Measurements from ENCODE around the gene GPER1. TPM values are rescaled to one million over a fixed set of nuclear protein-coding genes. Genes with fewer than 3 reads are reported as not detected.

The GPER1 gene
- total RNA-seq, 1 experiment from 2014 or later, result 1.2 TPM

DNA sequence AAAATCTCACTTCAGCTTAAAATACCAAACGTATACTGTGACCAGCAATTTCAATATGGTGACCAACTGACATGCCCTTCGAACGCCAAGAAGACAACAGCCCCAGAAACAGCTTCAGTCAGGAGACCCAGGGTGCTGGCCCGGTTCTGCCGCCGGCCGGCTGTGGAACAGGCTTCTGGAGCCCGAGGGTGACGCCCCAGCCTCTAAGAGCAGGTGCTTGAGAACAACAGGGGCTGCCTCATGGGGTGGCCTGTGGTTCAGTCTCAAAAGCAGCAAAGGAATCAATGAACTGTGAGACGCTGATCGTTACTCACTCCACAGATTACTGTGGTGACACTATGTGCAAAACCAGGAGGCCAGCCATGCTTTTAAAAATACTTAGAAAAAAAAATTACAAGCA, 17.3 kb downstream of the GPER1 start:
- Histone ChIP-seq H3K4me2 (ENCODE audit: low read length) (no peak overlapping the region), H3K9me2 (ENCODE audit: insufficient read depth) (no peaks in the 10 kb centered on the region), H3K79me2 (ENCODE audit: insufficient read depth, low read length) (peaks cover 38% of the 10 kb centered on the region; the same call in 1 of the 2 replicates), H2AFZ (ENCODE audit: low read depth, low read length, poor library complexity, severe bottlenecking) (no peak overlapping the region), H4K20me1 (ENCODE audit: insufficient read depth) (no peaks in the 10 kb centered on the region), H3K27ac (ENCODE audit: low read depth, low read length) (no peak overlapping the region), H3K4me1 (ENCODE audit: control insufficient read depth in 1 of 2, insufficient read depth in 2 of 2, low read length in 2 of 2) (no peaks in the 10 kb centered on the region), H3K9ac (ENCODE audit: low read length) (no peak overlapping the region), H3K27me3 (ENCODE audit: insufficient read depth, low read length) (no peaks in the 10 kb centered on the region), H3K36me3 (ENCODE audit: control insufficient read depth in 1 of 2, insufficient read depth in 2 of 2, low read length in 2 of 2) (no peaks in the 10 kb centered on the region), H3K4me3 (replicated peaks in 1 of 2; ENCODE audit: low read depth in 1 of 2, low read length in 2 of 2) (no peak overlapping the region), H3K9me3 (ENCODE audit: control insufficient read depth in 1 of 2, insufficient read depth in 1 of 2, low read depth in 1 of 2, low read length in 2 of 2) (no peaks in the 10 kb centered on the region)
- ATAC-seq, result no peak
- intact Hi-C loops (cut with micrococcal nuclease), result no loop called here
- TF ChIP-seq SRF (IDR thresholded peaks at IDR 0.05; ENCODE audit: low read depth), result no peak
- no peak for TF ChIP-seq EGR1 (IDR thresholded peaks at IDR 0.05; ENCODE audit: low read depth)
- no peak for TF ChIP-seq EZH2 (IDR thresholded peaks at IDR 0.05)
- no peak for TF ChIP-seq FOSL1 (IDR thresholded peaks at IDR 0.05; ENCODE audit: low read depth)
- no peak for TF ChIP-seq POLR2AphosphoS5 (IDR thresholded peaks at IDR 0.05; ENCODE audit: low read depth, low read length)
- no peak for TF ChIP-seq POLR2A (IDR thresholded peaks at IDR 0.05; ENCODE audit: borderline replicate concordance, extremely low read depth, insufficient read depth, insufficient read length)
- TF ChIP-seq TCF7L2 (IDR thresholded peaks at IDR 0.05; ENCODE audit: borderline replicate concordance, extremely low read depth, insufficient read depth, insufficient read length), result no peak
- TF ChIP-seq ZBTB33 (IDR thresholded peaks at IDR 0.05; ENCODE audit: extremely low read depth, insufficient replicate concordance, low read length), result no peak
- TF ChIP-seq CEBPB (IDR thresholded peaks at IDR 0.05; ENCODE audit: low read depth), result no peak
- TF ChIP-seq, protein P1, sequence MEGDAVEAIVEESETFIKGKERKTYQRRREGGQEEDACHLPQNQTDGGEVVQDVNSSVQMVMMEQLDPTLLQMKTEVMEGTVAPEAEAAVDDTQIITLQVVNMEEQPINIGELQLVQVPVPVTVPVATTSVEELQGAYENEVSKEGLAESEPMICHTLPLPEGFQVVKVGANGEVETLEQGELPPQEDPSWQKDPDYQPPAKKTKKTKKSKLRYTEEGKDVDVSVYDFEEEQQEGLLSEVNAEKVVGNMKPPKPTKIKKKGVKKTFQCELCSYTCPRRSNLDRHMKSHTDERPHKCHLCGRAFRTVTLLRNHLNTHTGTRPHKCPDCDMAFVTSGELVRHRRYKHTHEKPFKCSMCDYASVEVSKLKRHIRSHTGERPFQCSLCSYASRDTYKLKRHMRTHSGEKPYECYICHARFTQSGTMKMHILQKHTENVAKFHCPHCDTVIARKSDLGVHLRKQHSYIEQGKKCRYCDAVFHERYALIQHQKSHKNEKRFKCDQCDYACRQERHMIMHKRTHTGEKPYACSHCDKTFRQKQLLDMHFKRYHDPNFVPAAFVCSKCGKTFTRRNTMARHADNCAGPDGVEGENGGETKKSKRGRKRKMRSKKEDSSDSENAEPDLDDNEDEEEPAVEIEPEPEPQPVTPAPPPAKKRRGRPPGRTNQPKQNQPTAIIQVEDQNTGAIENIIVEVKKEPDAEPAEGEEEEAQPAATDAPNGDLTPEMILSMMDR (IDR thresholded peaks at IDR 0.05 in 2 of 3, conservative IDR thresholded peaks at IDR 0.05 in 1 of 3; ENCODE audit: borderline replicate concordance in 1 of 3, insufficient read depth in 1 of 3, low read depth in 2 of 3, low read length in 2 of 3), result no peak
- no peak for TF ChIP-seq ZFX (IDR thresholded peaks at IDR 0.05)
- no peak for TF ChIP-seq YY1 (IDR thresholded peaks at IDR 0.05; ENCODE audit: extremely low read depth, insufficient replicate concordance, low read depth, low read length)
- TF ChIP-seq SP1 (IDR thresholded peaks at IDR 0.05; ENCODE audit: low read depth), result no peak
- TF ChIP-seq ZNF274 (IDR thresholded peaks at IDR 0.05; ENCODE audit: low read depth, low read length), result no peak
- TF ChIP-seq, protein P2, sequence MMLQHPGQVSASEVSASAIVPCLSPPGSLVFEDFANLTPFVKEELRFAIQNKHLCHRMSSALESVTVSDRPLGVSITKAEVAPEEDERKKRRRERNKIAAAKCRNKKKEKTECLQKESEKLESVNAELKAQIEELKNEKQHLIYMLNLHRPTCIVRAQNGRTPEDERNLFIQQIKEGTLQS (IDR thresholded peaks at IDR 0.05), result no peak
- no peak for TF ChIP-seq JUND (IDR thresholded peaks at IDR 0.05)
- no peak for DNase-seq (ENCODE audit: low read depth, low spot score)
- CTCF ChIA-PET, result no interaction called here
- RAD21 ChIA-PET (ENCODE audit: low non-redundant PET in 1 of 2, low total read pairs in 2 of 2, uncharacterized antibody in 2 of 2, unreplicated experiment in 2 of 2), result no interaction called here
- POLR2A ChIA-PET, result no interaction called here
- no TSS peak for BruUV-seq (replicated peaks)
